Activated CD4-positive, alpha-beta T cell treated with anti-CD3 and anti-CD28 coated beads, Interleukin-2, amount 50 U/mL, for 1 hour (primary cell): ENCODE data around the gene HOXC12.

Experiments
- DNase-seq: peaks from one replicate; pipeline ENCODE4 v3.0.0-alpha.2; 2020

The HOXC12 gene

GRCh38 chr12:53998110-53998899, 43.6 kb downstream of the HOXC12 start:
- no peak for DNase-seq

GRCh38 chr12:53998900-53999236, 44.2 kb downstream of the HOXC12 start:
- no peak for DNase-seq

GRCh38 chr12:53999559-54000115, 44.9 kb downstream of the HOXC12 start:
- DNase-seq = no peak

DNA sequence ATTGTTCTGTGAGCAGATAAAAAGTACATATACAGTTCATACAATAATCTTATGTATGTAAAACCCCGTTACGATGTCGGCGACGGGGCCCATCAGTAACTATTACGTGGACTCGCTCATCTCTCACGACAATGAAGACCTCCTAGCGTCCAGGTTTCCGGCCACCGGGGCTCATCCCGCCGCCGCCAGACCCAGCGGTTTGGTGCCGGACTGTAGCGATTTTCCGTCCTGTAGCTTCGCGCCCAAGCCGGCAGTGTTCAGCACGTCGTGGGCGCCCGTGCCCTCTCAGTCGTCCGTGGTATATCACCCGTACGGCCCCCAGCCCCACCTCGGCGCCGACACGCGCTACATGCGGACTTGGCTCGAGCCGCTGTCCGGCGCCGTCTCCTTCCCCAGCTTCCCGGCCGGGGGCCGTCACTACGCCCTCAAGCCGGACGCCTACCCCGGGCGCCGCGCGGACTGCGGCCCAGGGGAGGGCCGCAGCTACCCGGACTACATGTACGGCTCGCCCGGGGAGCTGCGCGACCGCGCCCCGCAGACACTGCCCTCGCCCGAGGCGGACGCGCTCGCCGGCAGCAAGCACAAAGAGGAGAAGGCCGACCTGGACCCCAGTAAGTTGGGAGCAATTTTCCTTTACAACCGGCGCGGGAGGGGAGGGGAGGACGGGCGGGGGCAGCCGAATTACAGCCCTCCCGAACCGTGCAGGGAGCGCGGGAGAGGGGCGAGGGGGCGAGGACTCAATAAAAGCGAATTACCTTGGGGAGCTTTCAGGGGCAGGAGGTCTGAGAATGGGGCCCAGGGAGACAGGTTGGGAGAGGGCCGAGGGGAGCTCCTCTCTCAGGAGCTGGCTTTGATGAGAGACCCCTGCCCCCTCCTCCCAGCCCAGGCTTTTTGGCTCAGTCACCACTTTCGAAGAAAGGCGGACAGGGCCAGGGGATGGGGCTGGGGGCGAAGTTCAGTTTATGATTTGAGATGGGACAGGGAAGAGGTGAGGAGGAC, 45.7 kb downstream of the HOXC12 start, which contains the start of gene HOXC9:
Gene HOXC9, plus strand, starts transcription at position 46 of the 999 bp plus-strand sequence. Its CDS starts 28 bp downstream, at position 74.
- DNase-seq = no peak

GRCh38 chr12:54001283-54002187, 46.8 kb downstream of the HOXC12 start:
- no peak for DNase-seq

DNA sequence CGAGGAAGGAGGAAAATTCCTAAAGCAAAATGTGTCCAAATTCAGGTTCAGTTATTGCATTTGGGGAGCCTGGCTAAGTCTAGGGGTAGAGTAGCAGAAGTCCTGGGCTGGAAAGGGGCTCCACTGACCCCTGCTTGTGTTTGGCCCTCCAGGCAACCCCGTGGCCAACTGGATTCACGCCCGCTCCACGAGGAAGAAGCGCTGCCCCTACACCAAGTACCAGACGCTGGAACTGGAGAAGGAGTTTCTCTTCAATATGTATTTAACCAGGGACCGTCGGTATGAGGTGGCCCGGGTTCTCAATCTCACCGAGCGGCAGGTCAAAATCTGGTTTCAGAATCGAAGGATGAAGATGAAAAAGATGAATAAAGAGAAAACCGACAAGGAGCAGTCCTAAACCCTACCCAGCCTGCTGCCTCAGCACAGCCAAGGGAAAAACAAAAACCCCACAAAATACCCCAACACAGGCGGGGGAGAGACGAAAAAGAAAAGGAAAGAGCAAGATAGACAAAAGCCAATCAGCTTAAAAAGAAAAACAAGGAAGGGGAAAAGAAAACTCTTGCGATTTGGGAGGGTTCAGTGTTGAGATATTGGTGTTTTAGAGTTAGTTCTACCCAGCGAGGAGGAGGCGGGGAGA, 47.7 kb downstream of the HOXC12 start:
- no peak for DNase-seq

GRCh38 chr12:54002915-54003389, 48.2 kb downstream of the HOXC12 start:
- no peak for DNase-seq

GRCh38 chr12:54003625-54004024, 48.9 kb downstream of the HOXC12 start:
- no peak for DNase-seq

DNA sequence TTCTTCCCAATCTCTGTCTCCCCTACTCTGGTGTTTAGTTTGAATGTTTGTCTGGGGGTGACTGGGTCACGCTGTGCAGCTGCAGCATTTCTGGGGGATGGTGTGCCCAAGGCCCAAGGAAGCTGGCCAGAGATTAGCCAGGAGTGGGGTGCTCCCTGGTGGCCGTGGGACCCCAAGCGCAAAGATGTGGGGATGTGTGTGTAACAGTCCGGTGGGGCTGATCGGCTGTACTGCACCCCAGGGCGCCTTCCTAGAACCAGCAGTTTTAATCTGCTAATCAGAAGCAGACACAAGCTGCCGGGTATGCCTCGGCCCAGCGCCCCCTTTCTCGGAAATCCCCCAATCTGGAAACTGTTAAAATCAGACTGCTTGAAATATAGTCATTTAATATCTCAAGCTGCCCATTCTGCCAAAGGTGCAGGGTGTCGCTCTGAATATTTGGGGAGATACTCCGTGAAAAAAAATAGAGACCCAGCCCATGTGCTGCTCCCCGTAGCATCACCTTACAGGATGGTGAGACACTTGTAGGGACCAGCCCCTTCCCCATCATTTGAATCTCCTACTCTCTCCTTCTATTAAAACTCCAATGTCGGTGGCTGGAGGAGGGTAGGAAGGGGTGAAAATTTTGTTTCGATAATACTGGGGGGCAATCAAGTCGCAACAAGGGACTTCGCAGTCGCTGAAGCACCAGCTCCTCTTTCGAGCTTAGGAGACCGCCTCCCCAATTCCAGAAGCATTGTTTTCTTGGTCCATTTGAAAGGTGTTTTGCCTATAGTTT, 49.5 kb downstream of the HOXC12 start:
- no peak for DNase-seq

DNA sequence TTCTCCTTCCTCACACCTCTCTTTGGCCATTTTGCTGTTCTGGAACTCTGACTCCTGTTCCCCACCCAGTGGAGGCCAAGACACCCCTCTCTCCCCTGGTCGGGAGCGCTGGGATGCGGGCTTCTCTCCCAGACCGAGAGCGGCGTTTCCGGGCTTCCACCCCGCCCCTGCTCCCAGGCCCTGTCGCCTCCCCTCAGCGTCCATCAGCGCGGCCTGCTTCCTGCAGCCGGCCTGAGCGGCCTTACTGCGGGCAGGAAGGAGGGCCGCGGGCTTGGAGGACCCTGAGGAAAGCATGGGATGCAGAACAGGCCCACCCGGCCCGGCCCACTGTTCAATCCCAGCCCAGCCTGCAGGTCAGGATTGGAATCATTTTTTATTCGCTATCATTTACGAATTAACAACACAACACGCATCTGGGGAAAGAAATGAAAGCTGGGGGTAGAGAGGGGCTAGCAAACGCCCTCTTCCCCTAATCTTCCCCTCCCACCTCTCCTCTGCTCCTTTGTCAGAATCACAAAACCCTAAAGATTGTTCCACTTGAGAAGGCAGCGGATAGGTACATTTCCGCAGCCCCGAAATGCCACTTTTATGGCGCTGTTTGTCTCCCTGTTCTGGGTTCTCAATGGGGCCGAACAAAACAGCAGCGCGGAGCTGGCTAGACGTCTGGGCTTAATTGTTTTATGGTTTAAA, 50.3 kb downstream of the HOXC12 start:
- no peak for DNase-seq

GRCh38 chr12:54005531-54005852, 50.8 kb downstream of the HOXC12 start:
- DNase-seq = no peak

DNA sequence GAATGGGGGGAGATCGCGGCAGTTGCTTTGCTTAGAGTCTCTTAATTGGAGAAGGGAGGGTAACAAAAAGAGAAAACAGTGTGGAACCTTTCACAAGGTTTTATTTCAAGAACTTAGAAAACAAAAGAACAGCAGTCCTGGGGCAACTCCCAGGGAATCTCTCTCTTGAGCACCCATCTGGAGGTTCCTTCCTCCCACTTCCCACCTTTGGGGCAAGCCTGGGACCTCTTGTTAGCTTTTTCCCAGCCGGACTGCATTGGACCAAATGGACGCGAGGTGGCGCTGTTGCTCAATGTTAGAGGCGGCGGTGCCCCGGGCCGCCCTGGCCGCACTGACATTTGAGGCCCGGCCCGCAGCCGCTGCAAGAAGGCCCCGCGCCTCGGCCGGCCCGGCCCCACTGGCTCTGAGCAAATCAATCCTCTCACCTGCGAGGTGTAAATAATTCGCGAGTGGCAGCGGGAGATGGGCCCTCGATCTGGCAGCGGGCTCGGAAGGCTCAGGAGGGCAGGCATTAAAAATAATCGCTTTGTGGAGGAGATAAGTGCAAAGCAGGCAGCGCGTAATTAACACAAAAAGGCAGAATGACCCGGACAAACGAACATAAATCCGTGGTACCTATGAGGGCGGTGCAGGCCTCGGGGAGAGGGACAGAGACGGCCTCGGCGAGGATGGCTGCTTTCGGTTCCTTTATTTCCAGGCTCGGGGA, 51.3 kb downstream of the HOXC12 start:
- DNase-seq = peak; percentile 85

GRCh38 chr12:54006559-54007220, 52.0 kb downstream of the HOXC12 start:
- no peak for DNase-seq

- no peak for DNase-seq
Measured at GRCh38 chr12:54007538-54008259, 53.0 kb downstream of the HOXC12 start.

DNA sequence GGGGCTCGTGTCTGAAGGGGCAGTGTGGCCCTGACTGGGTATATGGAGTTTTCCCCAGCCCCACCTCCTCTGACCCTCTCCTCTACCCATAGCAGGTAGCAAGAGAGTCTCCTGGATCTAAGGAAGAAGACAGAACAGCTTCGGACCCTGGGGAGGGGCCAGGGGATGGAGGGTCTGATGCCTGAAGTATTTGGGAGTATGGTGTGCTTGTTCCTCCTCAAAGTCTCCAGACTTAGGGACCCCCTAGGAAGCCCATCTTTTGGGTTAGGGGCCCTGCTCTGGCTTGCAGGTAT, 53.5 kb downstream of the HOXC12 start:
- no peak for DNase-seq
